Activated T-cell treated with anti-CD3 and anti-CD28 coated beads for 4 hours (primary cell): ENCODE data around the gene COTL1.
"Not testable (repeated sequence)": the region's sequence is repeated elsewhere in the genome, so short reads cannot be mapped to it uniquely, and the experiment has no call there.

Experiments used
- DNase-seq: peaks from one replicate; pipeline ENCODE4 v3.0.0-alpha.2; 2020

The COTL1 gene

DNA sequence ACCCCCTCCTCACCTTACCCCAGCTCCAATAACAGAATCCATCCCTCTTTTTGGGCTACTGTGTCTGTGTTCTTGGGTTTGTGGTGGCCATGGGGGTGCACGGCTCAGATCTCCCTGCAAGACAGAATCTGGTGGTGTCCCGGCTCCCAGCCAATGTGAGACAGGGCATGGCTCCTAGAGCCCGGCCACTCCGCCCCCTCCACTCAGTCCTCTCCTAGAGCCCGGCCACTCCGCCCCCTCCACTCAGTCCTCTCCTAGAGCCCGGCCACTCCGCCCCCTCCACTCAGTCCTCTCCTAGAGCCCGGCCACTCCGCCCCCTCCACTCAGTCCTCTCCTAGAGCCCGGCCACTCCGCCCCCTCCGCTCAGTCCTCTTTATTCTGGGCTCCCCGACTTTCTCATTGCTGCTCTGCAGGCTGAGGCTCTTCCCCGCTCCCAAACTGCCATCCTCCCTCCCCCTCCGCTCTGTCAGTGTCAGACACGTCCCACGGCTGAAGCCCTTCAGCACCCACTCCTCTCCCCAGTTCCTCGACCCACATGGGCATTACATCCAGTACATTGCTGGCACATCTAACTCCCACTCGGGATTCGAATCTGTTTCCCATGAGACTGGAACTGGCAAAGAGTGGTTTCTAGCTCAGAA lies 92.8 kb downstream of the COTL1 start:
- not testable (repeated sequence) for DNase-seq

DNA sequence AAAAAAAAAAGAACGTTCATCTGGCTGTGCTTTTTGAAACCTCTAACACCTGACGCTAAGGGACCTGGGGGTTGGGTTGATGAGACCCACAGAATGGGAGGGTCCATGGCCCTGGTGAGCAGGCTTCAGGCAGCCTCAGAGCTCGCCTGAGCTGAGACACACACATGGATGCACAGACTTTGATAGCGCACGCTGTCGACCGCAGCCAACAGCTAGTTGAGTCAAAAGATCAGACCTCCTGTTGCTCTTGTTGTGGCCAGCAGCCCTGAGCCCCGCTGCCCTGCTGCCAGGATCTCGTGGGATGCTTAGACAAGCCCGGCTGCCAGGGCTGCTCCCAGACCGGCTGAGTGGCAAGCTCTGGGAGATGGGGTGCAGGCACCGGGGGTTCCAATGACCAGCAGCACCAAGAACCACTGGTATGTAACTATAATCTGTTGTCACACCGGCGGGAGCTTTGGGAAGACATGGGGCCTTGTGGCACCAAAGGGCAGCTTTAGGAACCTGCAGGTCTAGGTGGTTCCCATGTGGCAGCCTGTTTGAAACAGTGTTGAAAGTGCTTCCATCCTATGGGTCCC lies 93.4 kb downstream of the COTL1 start:
- DNase-seq = no peak

DNA sequence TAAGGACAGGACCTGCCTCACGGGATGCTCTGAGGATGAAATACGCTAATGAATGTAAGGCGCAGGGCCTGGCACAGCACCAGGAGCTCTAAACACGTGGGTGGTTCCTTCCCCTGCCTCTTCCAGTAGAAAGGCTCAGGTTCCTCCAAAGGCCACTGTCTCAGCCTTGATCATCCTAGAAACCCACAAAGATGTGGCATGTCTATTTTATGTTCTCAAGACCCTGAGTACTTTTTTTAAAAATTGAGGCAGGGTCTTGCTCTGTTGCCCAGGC lies 96.4 kb downstream of the COTL1 start:
- no peak for DNase-seq

DNA sequence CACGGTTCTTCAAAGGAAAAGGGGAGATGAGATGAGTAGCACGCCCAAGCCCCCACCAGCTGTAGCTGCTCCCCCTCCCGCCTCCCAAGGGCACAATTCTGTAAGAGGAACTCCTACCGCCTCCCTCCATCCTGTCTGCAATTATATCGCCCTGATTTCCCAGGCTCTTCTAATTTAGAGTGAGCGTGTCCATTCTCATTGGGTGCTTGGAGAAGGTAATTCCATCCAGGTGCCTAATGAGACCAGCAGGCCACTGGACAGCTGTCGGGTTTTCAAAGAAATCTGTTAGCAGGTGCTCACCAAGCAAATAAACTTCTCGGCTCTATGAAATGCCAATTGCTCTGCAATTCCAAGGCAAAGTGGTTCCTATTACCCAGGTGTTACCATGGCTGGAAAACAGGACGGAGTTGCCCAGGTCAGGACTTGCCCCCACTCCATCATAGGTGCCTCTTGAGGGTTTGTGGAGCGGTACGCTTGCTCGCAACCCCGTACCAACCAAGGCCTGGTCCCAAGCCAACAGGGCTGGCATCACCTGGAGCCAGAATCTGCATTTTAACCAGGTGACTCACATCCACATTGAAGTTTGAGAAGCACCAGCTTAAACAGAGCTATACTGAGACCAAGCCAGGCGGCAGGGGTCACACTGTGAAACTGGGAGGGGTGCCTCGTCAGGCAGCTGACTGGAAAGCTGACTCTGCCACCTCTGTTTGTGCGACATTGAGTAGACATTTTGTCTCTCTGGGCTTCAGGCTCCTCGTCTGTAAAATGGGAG lies 97.0 kb downstream of the COTL1 start:
- no peak for DNase-seq

DNA sequence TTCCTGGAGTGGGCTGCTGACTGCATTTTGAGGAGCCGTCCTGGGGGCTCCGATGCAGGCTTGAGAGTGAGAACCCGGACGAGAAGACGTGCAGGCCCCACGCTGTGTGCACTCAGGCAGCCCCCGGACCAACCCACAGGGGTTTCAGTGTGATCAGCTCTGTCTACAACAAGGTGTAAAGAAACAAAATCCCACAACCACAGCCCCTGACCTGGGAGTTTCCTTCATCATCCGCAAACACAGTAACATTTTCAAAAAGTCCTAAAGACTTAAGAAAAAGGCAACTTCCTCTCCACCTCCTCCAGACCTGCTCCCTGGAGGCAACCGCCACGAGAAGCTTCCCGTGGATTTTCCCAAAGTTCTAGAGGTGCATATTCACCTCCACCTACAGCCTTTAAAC lies 98.0 kb downstream of the COTL1 start:
- no peak for DNase-seq

DNA sequence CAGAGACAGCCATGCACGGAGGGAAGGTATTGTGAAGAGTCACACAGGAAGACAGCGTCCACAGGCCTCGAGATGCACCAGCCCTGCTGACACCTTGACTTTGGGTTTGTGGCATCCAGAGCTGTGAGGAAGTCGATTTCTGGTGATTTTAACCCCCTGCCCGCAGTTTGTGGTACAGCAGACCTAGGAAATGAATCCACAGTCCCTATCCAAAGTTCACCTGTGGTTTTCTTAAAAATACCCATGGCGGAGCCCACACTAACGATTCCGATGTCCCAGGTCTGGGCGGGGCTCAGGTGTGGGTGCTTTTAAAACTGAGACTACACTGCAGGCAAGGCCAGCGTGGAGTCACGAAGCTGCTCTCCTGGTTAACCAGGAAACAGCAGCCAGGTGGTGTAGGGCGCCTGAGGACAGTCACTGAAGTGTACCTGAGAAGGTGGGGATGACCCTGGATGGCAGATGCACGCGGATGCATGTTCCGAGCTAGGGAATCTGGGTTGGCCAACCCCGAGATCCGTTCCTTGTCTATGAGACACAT lies 99.0 kb downstream of the COTL1 start:
- peak; percentile 16 for DNase-seq

DNA sequence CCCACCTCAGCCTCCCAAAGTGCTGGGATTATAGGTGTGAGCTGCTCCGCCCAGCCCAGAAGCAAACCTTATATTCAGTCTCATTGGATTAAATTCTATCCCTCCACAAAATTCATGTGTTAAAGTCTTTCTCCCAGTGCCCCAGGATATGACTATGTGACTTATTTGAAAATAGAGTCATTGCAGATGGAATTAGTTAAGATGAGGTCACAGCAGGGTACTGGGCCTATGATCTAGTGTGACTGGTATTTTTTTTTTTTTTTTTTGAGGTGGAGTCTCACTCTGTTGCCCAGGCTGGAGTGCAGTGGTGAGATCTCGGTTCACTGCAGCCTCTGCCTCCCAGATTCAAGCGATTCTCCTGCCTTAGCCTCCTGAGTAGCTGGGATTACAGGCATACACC lies 99.7 kb downstream of the COTL1 start:
- not testable (repeated sequence) for DNase-seq

DNA sequence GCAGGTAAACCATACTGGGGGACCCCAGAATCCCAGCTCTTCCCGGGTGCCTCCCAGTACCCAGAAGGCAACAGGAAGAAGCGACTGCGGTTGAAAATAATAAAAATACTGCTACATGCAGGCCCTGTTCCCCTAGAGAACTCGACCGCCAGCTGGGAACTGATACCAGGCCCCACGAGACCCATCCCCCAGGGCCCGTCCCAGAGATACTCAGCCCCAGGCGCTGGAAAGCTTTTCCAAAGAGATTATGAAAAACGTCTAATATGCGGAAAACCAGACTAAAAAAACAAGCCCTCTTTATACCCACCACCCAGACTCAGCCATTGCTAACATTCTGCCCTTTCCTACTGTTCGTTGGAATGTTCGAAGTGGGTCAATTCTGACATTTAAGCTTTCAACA lies 100.5 kb downstream of the COTL1 start:
- no peak for DNase-seq
